Peyer's patch (tissue), 4 donors: Measurements from ENCODE around the gene CDC14B.

Experiments used
- CTCF ChIP-seq, 6 experiments: fragments of 450-650 bp in 4 of 6; fragments of 200-600 bp in 2 of 6; sonication (generic) in 1 of 6; IDR thresholded peaks; one replicate each; pipeline ENCODE4 v1.5.1; 2017 to 2019; ENCODE audit warnings: antibody characterized with exemption in 6 of 6, mild to moderate bottlenecking in 3 of 6, moderate library complexity in 1 of 6
- POLR2A ChIP-seq, 2 donors: fragments of 450-650 bp; IDR thresholded peaks; one replicate each; pipeline ENCODE4 v1.5.1; 2017; ENCODE audit warnings: antibody characterized with exemption in 2 of 2, mild to moderate bottlenecking in 2 of 2, moderate library complexity in 2 of 2

GRCh38 chr9:96494215-96494800, 125.3 kb downstream of the CDC14B start:
- TF ChIP-seq POLR2A (IDR thresholded peaks at IDR 0.05) (no peak), CTCF (IDR thresholded peaks at IDR 0.05) (no peak)
